ENCODE measurements around the gene BIN1.
A peak's percentile ranks its signal among the peaks of the same experiment; 100 is the strongest.

Gene BIN1

DNA sequence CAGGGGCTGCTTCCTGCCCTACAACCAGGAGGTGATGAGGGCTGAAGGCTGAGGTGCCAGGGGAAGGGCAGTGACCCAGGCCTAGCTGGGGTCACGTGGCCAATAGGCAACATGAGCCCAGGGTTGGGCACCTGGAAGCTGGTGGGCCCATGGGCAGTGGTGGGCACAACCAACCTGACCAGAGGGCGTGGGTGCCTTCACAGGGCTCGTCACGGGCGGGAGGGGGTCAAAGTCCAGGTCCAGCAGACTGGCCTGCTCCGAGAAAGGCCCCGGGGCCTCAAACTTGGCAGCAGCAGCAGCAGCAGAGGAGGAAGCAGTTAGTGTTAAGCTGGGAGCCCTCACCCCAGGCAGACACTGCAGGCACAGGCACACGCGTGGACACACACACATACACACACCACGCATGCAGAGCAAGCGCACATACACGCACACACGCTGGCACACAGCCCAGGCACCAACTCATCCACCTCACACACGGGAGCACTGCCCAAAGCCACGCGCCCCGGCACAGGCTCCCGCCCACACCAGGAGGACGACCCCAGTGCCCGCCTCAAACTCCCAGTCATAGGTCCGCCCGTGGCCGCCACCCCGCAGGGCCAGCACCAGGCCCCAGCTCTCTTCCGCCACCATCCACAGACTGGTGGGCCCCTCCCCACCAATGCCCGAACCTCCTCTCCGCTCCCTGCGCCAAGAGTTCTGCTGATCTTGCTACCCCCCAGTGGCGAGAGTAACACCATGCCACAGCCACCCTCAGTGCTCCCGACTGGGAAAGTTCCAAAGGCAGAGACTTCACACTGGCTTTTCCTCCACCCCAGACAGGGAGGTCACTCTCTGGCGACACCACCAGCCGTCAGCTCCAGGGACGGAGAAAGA, 53.0 kb downstream of the BIN1 start:
- DNase-seq (ENCODE audit: low read depth): peak; percentile 29
- TF ChIP-seq, protein P1, sequence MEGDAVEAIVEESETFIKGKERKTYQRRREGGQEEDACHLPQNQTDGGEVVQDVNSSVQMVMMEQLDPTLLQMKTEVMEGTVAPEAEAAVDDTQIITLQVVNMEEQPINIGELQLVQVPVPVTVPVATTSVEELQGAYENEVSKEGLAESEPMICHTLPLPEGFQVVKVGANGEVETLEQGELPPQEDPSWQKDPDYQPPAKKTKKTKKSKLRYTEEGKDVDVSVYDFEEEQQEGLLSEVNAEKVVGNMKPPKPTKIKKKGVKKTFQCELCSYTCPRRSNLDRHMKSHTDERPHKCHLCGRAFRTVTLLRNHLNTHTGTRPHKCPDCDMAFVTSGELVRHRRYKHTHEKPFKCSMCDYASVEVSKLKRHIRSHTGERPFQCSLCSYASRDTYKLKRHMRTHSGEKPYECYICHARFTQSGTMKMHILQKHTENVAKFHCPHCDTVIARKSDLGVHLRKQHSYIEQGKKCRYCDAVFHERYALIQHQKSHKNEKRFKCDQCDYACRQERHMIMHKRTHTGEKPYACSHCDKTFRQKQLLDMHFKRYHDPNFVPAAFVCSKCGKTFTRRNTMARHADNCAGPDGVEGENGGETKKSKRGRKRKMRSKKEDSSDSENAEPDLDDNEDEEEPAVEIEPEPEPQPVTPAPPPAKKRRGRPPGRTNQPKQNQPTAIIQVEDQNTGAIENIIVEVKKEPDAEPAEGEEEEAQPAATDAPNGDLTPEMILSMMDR (conservative IDR thresholded peaks at IDR 0.05; ENCODE audit: low read depth, low read length): no peak
- no peak overlapping the region for H3K4me3 ChIP-seq (ENCODE audit: low read depth, low read length)

DNA sequence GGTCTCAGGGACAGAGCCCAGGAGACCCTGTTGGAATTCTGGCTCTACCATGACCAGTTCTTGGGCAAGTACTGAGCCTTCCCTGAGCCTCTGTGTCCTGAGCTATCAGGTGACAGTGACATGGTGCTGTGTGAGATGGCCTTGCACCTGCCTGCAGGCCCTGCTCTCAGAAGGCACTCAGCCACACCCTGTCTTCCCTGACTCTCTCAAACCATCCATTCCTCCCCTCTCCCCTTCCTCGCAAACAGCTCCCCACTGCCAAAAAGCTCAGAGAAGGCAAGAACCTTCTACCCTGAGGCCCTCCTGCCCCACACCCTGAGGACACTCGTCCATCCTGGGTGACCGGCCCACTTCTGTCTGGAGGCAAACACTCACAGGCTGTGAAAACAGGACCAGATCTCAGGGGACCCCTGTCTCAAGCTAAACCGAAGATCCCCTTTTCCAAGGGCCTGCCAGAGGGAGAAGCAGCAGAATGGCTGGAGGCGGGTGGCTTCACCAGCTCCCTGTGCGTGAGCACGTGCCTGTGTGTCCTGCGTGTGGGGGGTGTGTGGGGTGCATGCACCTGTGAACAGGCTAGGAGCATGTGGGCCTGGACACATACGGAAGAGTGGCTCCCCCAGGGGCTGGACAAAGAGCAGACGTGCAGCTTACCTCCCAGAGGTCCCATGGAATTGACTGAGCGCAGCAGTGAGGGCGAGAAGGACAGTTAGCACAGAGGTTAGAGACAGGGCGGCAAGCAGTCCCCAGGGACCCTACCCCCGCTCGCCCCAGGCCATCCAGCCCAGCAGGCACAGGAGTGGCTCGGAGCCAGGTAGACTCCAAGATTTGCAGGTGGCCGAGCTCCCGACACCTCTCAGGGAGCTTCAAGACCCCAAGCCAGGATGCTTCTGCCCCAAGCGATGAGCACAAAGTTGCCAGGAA, 53.9 kb downstream of the BIN1 start:
- DNase-seq (ENCODE audit: low read depth): no peak
- H3K4me3 ChIP-seq (ENCODE audit: low read depth, low read length): no peak overlapping the region
- TF ChIP-seq, protein P1 (conservative IDR thresholded peaks at IDR 0.05; ENCODE audit: low read depth, low read length): no peak

DNA sequence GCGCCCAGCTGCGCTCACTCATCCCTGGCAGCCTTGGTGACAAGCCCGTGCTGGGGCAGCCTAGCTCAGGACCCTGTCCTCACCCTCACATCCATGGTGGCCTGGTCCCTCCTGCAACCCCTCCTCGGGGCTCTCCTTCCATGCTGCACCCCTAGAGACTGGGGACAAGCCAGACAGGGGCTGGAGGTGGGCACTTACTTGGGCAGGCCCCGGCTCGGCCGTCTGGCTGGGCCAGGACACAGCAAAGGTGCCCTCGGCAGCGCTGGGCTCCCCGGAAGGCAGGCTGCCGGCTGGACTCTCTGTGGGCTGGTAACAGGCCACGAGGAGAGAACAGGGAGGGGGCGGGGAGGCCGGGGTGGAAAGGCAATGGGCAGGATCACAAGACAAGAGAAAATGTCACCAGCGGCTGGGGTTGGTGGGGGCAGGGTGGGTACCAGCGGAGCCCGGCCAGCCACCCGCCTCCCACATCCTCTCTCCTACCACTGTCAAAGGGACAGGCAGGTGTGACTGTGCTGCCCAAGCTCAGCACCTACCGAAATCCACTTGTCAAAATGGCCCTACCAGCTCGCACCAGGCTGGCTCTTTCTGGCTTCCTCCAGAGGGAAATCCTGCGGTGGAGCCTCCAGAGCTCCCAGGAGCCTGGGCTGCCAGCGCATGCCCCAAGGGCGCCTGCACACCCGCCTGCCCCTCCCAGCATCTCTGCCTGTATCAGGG, 54.7 kb downstream of the BIN1 start:
- TF ChIP-seq, protein P1 (conservative IDR thresholded peaks at IDR 0.05; ENCODE audit: low read depth, low read length): no peak
- no peak for DNase-seq (ENCODE audit: low read depth)
- H3K4me3 ChIP-seq (ENCODE audit: low read depth, low read length): no peak overlapping the region

DNA sequence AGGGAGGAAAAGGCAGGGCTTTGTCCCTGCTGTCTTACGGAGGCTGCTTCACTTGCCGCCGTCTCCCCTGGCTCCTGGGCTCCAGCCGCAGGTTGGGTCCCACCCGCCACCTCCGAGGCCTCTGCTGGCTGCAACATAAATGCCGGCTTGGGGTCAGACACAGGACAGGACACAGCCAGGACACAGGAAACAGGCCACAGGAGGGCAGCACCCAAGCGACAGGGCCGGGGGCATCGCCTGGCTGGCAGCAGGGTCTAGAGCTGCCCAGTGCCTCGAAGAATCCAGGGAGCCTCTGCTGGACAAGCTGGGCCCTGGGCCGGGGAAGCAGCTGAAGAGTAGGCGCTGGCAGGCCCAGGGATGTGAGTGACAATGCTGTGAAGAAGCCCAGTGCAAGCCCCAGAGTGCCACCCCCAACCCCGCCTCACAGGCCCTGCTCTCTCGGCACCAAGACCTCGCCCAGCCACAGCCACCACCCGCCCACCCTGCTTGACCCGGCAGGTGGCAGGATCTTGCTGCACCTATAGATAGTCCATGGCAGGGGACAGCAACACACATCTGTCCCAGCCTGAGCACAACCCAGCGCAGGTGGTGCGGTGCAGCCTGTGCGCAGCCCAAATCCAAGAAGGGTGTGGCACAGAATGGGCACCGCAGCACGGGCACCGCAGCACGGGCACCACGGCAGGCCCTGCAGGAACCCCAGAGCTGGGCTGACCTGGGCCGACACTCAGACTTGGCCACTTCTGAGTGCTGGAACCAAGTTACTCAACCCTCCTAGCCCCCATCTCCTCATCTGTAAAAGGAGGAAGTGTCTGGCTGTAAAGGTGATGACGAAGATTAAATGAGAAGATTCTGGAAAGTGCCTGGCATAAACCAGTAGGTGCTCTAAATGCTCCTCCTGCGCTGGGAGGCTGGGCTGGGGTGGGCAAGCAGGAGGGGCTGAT, 55.6 kb downstream of the BIN1 start:
- TF ChIP-seq, protein P1 (conservative IDR thresholded peaks at IDR 0.05; ENCODE audit: low read depth, low read length): no peak
- DNase-seq (ENCODE audit: low read depth): no peak
- H3K4me3 ChIP-seq (ENCODE audit: low read depth, low read length): no peak overlapping the region

DNA sequence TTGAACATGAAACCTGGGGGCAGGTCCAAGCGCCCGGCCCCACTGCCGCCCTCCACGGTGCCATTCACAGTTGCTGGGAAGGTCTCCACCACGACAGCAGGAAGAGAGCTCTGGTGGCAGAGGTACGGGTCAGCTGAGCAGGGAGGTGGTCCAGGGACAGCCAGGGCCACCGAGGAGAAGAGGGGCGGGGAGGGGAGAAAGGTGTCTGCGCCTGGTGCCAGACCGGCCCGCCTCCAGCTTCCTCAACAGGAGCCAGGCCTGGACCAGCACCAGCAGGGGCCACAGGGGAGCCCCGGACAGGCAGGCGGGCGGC, 56.2 kb downstream of the BIN1 start:
- DNase-seq (ENCODE audit: low read depth): no peak
- TF ChIP-seq, protein P1 (conservative IDR thresholded peaks at IDR 0.05; ENCODE audit: low read depth, low read length): no peak
- no peak overlapping the region for H3K4me3 ChIP-seq (ENCODE audit: low read depth, low read length)
